ENCODE results near the gene SPATA2. TPM values are rescaled to one million over a fixed set of nuclear protein-coding genes. Genes with fewer than 3 reads are reported as not detected.
A peak's percentile ranks its signal among the peaks of the same experiment; 100 is the strongest.

Gene SPATA2
- total and polyA plus RNA-seq, 2 of the 13 experiments (the other 11 are each of a cell fraction or from before 2014, with no cell fraction given): 3.2 to 8.7 TPM

DNA sequence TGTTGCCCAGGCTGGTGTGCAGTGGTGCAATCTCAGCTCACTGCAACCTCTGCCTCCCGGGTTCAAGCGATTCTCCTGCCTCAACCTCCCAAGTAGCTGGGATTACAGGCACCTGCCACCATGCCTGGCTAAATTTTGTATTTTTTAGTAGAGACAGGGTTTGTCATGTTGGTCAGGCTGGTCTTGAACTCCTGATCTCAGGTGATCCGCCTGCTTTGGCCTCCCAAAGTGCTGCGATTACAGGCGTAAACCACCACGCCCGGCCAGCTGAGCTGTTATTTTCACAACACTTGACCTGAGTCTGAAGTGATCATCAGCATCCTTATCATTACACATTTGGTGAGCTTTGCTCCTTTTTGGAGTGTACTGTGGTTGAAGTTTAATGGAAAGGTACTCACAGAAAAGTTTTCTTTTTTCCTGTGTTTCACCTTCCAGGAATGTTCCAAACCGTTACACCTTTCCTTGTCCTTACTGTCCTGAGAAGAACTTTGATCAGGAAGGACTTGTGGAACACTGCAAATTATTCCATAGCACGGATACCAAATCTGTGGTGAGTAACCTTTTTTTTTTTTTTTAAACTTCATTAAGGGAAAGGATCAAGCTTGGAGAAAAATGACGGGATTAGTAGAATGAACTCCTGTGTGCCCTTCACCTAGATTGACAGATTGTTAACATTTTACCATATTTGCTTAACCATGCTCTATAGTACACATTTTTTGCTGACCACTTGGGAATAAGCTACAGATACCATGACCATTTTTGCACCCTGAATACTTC lies 30.6 kb upstream of the SPATA2 start (continued):
- TF ChIP-seq, protein P1, sequence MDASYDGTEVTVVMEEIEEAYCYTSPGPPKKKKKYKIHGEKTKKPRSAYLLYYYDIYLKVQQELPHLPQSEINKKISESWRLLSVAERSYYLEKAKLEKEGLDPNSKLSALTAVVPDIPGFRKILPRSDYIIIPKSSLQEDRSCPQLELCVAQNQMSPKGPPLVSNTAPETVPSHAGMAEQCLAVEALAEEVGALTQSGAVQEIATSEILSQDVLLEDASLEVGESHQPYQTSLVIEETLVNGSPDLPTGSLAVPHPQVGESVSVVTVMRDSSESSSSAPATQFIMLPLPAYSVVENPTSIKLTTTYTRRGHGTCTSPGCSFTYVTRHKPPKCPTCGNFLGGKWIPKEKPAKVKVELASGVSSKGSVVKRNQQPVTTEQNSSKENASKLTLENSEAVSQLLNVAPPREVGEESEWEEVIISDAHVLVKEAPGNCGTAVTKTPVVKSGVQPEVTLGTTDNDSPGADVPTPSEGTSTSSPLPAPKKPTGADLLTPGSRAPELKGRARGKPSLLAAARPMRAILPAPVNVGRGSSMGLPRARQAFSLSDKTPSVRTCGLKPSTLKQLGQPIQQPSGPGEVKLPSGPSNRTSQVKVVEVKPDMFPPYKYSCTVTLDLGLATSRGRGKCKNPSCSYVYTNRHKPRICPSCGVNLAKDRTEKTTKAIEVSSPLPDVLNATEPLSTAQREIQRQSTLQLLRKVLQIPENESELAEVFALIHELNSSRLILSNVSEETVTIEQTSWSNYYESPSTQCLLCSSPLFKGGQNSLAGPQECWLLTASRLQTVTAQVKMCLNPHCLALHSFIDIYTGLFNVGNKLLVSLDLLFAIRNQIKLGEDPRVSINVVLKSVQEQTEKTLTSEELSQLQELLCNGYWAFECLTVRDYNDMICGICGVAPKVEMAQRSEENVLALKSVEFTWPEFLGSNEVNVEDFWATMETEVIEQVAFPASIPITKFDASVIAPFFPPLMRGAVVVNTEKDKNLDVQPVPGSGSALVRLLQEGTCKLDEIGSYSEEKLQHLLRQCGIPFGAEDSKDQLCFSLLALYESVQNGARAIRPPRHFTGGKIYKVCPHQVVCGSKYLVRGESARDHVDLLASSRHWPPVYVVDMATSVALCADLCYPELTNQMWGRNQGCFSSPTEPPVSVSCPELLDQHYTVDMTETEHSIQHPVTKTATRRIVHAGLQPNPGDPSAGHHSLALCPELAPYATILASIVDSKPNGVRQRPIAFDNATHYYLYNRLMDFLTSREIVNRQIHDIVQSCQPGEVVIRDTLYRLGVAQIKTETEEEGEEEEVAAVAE (CRISPR knock-in tag; IDR thresholded peaks at IDR 0.05; ENCODE audit: borderline replicate concordance): peak; percentile 40; the same call in 1 of the 2 replicates
- TF ChIP-seq KMT2B (CRISPR knock-in tag; IDR thresholded peaks at IDR 0.05): 0 out of 2 replicates have a peak, but pooled peaks have one; percentile 39
- TF ChIP-seq, protein P2, sequence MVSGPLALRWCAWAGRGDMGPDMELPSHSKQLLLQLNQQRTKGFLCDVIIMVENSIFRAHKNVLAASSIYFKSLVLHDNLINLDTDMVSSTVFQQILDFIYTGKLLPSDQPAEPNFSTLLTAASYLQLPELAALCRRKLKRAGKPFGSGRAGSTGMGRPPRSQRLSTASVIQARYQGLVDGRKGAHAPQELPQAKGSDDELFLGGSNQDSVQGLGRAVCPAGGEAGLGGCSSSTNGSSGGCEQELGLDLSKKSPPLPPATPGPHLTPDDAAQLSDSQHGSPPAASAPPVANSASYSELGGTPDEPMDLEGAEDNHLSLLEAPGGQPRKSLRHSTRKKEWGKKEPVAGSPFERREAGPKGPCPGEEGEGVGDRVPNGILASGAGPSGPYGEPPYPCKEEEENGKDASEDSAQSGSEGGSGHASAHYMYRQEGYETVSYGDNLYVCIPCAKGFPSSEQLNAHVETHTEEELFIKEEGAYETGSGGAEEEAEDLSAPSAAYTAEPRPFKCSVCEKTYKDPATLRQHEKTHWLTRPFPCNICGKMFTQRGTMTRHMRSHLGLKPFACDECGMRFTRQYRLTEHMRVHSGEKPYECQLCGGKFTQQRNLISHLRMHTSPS (CRISPR knock-in tag; IDR thresholded peaks at IDR 0.05; ENCODE audit: low read depth): no peak
- no peak for TF ChIP-seq NONO (IDR thresholded peaks at IDR 0.05)
- no peak; the same call in 1 of the 2 replicates for TF ChIP-seq NONO (CRISPR knock-in tag; conservative IDR thresholded peaks at IDR 0.05)
- 0 out of 2 replicates have a peak, but pooled peaks have one; percentile 56 for TF ChIP-seq ZFP41 (CRISPR knock-in tag; IDR thresholded peaks at IDR 0.05; ENCODE audit: borderline replicate concordance)
- TF ChIP-seq, protein P3, sequence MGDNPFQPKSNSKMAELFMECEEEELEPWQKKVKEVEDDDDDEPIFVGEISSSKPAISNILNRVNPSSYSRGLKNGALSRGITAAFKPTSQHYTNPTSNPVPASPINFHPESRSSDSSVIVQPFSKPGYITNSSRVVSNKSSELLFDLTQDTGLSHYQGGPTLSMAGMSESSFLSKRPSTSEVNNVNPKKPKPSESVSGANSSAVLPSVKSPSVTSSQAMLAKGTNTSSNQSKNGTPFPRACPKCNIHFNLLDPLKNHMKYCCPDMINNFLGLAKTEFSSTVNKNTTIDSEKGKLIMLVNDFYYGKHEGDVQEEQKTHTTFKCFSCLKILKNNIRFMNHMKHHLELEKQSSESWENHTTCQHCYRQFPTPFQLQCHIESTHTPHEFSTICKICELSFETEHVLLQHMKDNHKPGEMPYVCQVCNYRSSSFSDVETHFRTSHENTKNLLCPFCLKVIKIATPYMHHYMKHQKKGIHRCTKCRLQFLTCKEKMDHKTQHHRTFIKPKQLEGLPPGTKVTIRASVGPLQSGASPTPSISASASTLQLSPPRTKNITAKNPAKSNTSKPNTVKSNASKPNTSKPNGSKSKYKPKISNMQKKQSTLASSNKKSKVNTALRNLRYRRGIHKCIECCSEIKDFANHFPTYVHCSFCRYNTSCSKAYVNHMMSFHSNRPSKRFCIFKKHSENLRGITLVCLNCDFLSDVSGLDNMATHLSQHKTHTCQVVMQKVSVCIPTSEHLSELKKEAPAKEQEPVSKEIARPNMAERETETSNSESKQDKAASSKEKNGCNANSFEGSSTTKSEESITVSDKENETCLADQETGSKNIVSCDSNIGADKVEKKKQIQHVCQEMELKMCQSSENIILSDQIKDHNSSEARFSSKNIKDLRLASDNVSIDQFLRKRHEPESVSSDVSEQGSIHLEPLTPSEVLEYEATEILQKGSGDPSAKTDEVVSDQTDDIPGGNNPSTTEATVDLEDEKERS (CRISPR knock-in tag; IDR thresholded peaks at IDR 0.05): peak; percentile 99
- no peak; the same call in 1 of the 2 replicates for TF ChIP-seq MEIS1 (CRISPR knock-in tag; IDR thresholded peaks at IDR 0.05; ENCODE audit: borderline replicate concordance)
- no peak for TF ChIP-seq SIN3B (IDR thresholded peaks at IDR 0.05; ENCODE audit: low read length)
- TF ChIP-seq ISL2 (CRISPR knock-in tag; IDR thresholded peaks at IDR 0.05): peak; percentile 62
- 0 out of 2 replicates have a peak, but pooled peaks have one; percentile 71 for TF ChIP-seq ZNF615 (CRISPR knock-in tag; IDR thresholded peaks at IDR 0.05; ENCODE audit: borderline replicate concordance)
- TF ChIP-seq GABPA (IDR thresholded peaks at IDR 0.05; ENCODE audit: low read depth, low read length): no peak
- TF ChIP-seq GABPA (CRISPR knock-in tag; IDR thresholded peaks at IDR 0.05; ENCODE audit: low read depth): no peak
- TF ChIP-seq, protein P4, sequence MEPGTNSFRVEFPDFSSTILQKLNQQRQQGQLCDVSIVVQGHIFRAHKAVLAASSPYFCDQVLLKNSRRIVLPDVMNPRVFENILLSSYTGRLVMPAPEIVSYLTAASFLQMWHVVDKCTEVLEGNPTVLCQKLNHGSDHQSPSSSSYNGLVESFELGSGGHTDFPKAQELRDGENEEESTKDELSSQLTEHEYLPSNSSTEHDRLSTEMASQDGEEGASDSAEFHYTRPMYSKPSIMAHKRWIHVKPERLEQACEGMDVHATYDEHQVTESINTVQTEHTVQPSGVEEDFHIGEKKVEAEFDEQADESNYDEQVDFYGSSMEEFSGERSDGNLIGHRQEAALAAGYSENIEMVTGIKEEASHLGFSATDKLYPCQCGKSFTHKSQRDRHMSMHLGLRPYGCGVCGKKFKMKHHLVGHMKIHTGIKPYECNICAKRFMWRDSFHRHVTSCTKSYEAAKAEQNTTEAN (CRISPR knock-in tag; conservative IDR thresholded peaks at IDR 0.05): no peak

Data from HepG2 (cell line).